Metanephros (tissue), 2 donors: ENCODE results near the gene ATCAY. TPM values are rescaled to one million over a fixed set of nuclear protein-coding genes. Genes with fewer than 3 reads are reported as not detected.

Source experiments
- small RNA-seq: library from RNA; depleted of rRNA; stranded (forward); fragments of <200 nt; gene quantifications from one replicate; pipeline ENCODE3, GENCODE V24; 2014; ENCODE audit warnings: low replicate concordance
- total RNA-seq: library from RNA; depleted of rRNA; stranded (reverse); fragments of >200 nt; gene quantifications from one replicate; pipeline ENCODE4 v1.2.3, GENCODE V29; 2014

ATCAY gene, protein sequence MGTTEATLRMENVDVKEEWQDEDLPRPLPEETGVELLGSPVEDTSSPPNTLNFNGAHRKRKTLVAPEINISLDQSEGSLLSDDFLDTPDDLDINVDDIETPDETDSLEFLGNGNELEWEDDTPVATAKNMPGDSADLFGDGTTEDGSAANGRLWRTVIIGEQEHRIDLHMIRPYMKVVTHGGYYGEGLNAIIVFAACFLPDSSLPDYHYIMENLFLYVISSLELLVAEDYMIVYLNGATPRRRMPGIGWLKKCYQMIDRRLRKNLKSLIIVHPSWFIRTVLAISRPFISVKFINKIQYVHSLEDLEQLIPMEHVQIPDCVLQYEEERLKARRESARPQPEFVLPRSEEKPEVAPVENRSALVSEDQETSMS
- 0.53 TPM for total RNA-seq

DNA sequence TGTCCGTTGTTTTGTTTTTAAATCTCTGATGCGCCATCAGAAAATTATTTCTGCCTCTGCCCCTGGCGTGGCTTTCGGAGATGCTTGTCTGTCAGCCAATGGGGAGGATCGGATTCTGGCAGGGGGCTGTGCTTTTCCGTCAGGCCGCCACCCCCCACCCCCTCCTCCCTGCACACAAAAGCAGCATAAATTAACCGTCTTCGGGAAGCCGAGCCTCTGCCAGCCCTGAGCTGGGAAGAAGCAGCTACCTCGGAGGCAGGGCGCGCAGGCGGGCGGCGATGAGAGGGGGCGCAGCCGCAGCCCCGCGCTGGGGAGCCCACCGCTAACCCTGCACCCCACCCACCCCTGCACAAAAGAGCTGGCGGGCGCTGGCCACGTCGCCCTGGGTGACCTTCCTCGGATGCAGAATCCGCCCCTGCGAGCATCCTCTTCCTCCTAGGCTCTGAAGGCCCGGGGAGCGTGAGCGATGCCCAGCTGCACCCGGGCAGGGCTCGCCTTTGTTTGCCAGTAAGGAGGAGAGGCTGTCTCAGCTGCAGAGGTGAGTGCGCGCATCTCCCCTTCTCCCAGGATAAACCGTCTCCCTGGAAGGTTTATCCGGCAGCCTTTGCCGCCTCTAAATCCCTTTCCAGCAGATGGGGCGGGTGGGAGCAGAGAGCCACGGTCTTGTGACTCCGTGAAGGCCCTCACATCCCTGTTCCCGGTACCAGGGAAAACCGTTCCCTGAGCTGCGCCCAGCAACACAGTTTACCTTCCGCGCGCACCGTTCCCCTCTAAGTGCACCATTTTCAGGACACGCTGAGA lies at the start of gene ATCAY:
Gene ATCAY (plus strand): TSS at position 215 of the 801 bp plus-strand sequence. CDS start 5,083 bp downstream, outside the sequence.

DNA sequence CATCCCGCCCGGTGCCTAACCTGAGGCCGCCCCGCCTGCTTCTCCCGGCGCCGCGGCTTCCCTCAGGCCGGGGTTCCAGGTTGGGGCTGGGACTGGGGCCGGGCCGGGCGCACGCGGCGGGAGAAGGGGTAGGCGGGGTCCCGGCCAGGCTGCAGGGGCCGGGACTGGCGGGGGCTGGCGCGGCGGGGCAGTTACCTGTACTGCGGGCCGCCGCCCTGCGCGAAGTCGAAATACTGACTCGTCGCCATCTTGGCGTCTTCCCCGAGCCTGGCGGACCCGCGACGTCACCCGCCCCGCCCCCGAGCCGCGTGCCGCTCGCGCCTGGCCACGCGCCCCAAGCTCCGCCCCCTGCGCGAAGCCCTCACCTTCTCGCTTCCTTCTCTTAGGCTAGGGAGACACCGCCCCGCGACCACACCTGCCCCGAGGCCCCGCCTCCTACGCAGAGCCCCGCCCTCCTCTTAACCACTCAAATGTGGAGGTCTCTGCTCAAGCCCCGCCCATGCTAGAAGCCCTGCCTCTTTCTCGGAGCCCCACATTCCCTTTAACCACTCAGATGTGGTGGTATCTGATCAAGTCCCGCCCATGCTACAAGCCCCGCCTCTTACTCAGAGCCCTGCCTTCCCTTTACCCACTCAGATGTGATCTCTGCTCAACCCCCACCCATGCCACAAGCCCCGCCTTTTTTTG lies 11.6 kb upstream of the ATCAY start, which contains the start of gene ZFR2:
Gene ZFR2 (minus strand): TSS at position 269 of the 687 bp plus-strand sequence. CDS start 21 bp downstream, at position 248.

DNA sequence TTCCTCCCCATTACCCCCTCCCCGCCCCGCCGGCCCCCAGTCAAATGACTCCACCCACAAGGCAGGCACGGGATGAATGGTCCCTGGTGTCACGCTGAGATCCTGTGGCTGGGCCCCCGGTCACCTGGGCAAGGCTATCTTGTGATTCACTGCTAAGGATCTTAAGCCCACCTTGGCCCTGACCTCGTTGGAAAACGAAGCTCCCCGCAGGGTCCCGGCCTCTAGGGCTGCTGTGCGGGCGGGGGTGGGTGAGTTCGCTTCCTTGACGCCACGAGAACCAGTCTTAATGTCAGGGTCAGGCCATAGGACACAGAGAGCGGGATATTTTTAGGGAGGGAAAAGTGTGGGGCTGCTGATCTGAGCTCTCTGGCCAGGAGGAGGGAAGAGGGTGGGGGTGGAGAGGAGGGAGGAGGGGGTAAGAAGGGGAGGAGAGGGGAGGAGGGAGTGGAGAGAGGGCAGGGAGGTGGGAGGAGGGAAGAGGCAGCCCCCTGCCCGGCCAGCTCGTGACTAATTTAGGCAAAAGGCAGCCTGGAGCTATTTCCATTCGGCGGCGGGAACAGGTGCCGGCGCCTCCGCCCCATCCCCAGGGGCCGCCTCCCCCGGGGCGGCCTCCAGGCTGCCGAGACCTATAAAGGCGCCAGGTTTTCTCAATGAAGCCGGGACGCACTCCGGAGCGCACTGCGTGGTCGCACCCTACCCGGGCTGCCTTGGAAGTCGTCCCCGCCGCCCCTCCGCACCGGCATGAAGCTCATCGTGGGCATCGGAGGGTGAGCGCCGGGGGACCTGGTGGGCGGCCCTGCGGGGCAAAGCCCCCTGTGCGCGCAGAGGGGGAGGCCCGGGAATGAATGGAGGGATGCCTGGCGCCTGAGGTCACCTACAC lies 52.7 kb downstream of the ATCAY start, which contains the start of gene NMRK2:
Gene NMRK2 (plus strand): TSS at position 139 of the 880 bp plus-strand sequence. CDS start 603 bp downstream, at position 742.

DNA sequence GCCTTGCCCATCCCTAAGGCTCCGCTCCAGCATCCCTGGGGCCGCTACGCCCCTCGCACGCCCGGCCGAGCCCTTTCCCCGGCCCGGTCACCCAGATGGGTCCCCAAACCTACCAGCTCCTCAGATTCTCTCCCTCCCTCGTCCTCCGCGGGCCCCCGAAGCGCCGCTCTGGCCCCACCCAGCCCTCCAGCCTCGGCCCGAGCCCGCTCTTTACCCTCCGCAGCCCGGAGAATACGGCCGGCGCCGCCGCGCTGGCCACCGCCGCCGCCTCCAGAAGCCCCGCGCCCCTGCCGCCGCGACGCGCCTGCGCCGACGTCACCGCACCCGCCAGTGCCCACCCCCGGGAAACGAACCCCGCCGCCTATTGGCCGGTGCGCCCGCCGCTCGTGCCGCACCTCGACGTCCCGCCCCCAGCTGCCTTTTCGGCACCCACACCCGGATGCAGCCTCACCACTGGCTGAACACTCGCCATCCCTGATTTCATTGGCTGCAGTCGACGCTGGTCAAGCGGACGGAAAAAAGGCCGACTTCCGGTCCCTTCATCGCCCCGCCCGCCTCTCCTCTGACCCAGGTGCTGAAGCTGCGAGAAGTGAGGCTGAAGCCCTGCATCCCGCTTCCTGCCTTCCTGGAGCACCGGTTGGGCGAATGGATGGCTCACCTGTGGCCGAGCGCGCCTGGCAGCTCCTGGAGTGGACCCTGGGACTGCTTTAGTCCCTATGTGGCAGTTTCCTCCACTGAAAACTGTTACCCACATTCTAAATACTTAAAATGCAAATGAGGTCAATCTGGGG lies 90.5 kb downstream of the ATCAY start, which contains the start of gene DAPK3:
Gene DAPK3 (minus strand): TSS at position 292 of the 791 bp plus-strand sequence. CDS start 1,364 bp downstream, outside the sequence.

Small RNA genes within 50 kb of the gene (small RNA-seq; reads per million reads assigned to genes)
- gene RN7SL202P, result not detected

Other genes starting within 250 kb of the ATCAY start
- 24.3 TPM for gene PIP5K1C, start 180.2 kb upstream of the ATCAY start, total RNA-seq
- gene TJP3, start 172.3 kb upstream of the ATCAY start, total RNA-seq, result 18.3 TPM
- 45.2 TPM for gene APBA3, start 119.0 kb upstream of the ATCAY start, total RNA-seq
- 33.9 TPM for gene MRPL54, start 118.0 kb upstream of the ATCAY start, total RNA-seq
- gene RAX2, start 108.5 kb upstream of the ATCAY start, total RNA-seq, result 0.06 TPM
- gene MATK, start 94.3 kb upstream of the ATCAY start, total RNA-seq, result 1.3 TPM
- 0.41 TPM for gene ZFR2, start 11.6 kb upstream of the ATCAY start, total RNA-seq
- 4.7 TPM for gene NMRK2, start 52.4 kb downstream of the ATCAY start, total RNA-seq
- 71.5 TPM for gene DAPK3, start 90.4 kb downstream of the ATCAY start, total RNA-seq
- 2,441 TPM for gene EEF2, start 104.8 kb downstream of the ATCAY start, total RNA-seq
- 34.2 TPM for gene PIAS4, start 127.1 kb downstream of the ATCAY start, total RNA-seq
- 23.2 TPM for gene ZBTB7A, start 186.2 kb downstream of the ATCAY start, total RNA-seq
- gene MAP2K2, start 243.4 kb downstream of the ATCAY start, total RNA-seq, result 99.1 TPM